SK-N-MC (cell line): ENCODE results near the gene HCFC1.

Source experiments
- EZH2 ChIP-seq: fragments of 200-600 bp; sonication (generic); IDR thresholded peaks from one replicate; pipeline ENCODE4 v1.6.1; 2017; ENCODE audit warnings: antibody characterized with exemption
- POLR2AphosphoS5 ChIP-seq: IDR thresholded peaks from 2 replicates; pipeline ENCODE4 v1.6.1; 2012; ENCODE audit warnings: mild to moderate bottlenecking, low read depth, low read length, borderline replicate concordance

DNA sequence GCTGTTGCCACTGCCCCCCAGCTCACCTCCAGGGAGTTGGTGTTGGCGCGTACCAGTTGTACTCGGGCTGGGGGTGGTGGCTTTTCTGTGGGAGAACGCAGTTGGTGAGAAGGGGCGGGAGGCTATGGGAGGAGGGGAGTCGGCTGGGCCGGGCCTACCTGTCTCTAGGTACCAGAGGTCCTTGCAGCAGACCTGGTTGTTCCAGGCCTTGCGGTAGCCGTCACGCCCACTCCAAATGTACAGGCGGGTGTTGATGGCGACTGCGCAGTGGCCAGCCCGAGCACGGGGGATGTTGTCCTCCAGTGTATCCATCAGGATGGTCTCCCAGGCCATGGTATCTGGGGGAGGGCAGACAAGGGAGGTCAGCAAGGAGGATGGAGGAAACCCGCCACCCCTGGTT, 11.5 kb downstream of the HCFC1 start:
- no peak for TF ChIP-seq POLR2AphosphoS5
- no peak for TF ChIP-seq EZH2
